Tibial artery (tissue), 4 donors: ENCODE data around the gene CTBP1.

Experiments used
- DNase-seq, 2 donors: peaks; one replicate each; pipeline ENCODE4 v3.0.0-alpha.2; 2019
- H3K27ac ChIP-seq, 2 donors: fragments of 200-600 bp; sonication (generic) in 1 of 2; 1 replicate in 1 of 2; 2 replicates in 1 of 2; pipeline ENCODE4 v1.5.1; 2018 to 2019; ENCODE audit warnings: mild to moderate bottlenecking in 1 of 2
- H3K27me3 ChIP-seq, 2 donors: fragments of 200-600 bp; sonication (generic) in 1 of 2; one replicate each; pipeline versions ENCODE4 v1.5.1 to v1.6.0; 2016 to 2019
- H3K36me3 ChIP-seq, 3 donors: fragments of 200-600 bp; sonication (generic) in 2 of 3; one replicate each; pipeline ENCODE4 v1.5.1; 2016 to 2019; ENCODE audit warnings: mild to moderate bottlenecking in 2 of 3
- H3K4me1 ChIP-seq, 4 donors: fragments of 200-600 bp; sonication (generic) in 2 of 4; 1 replicate in 3 of 4; 2 replicates in 1 of 4; pipeline ENCODE4 v1.5.1; 2016 to 2019
- H3K4me3 ChIP-seq, 2 donors: fragments of 200-600 bp; sonication (generic) in 1 of 2; 1 replicate in 1 of 2; 2 replicates in 1 of 2; pipeline ENCODE4 v1.5.1; 2018 to 2019; ENCODE audit warnings: mild to moderate bottlenecking in 2 of 2
- H3K9me3 ChIP-seq, 3 donors: fragments of 200-600 bp; sonication (generic) in 1 of 3; one replicate each; pipeline ENCODE4 v1.5.1; 2016 to 2019
- intact Hi-C: fragments of 100-400 bp; cut with DNase I; formaldehyde crosslinking; loops from one replicate; pipeline ENCODE4 v1.15.0; 2023; ENCODE audit warnings: low total_unique reads
- TF ChIP-seq, protein P1 (sequence below), 2 experiments: fragments of 200-600 bp in 1 of 2; fragments of 450-650 bp in 1 of 2; IDR thresholded peaks; one replicate each; pipeline ENCODE4 v1.5.1; 2017 to 2019; ENCODE audit warnings: antibody characterized with exemption in 2 of 2, mild to moderate bottlenecking in 1 of 2, moderate library complexity in 1 of 2

Gene CTBP1

GRCh38 chr4:1210971-1211370 lies 38.0 kb downstream of the CTBP1 start:
- H3K9me3 ChIP-seq: no peaks in the 10 kb centered on the region
- DNase-seq: peak in 1 of 2 donors; percentile 17
- TF ChIP-seq, protein P1, sequence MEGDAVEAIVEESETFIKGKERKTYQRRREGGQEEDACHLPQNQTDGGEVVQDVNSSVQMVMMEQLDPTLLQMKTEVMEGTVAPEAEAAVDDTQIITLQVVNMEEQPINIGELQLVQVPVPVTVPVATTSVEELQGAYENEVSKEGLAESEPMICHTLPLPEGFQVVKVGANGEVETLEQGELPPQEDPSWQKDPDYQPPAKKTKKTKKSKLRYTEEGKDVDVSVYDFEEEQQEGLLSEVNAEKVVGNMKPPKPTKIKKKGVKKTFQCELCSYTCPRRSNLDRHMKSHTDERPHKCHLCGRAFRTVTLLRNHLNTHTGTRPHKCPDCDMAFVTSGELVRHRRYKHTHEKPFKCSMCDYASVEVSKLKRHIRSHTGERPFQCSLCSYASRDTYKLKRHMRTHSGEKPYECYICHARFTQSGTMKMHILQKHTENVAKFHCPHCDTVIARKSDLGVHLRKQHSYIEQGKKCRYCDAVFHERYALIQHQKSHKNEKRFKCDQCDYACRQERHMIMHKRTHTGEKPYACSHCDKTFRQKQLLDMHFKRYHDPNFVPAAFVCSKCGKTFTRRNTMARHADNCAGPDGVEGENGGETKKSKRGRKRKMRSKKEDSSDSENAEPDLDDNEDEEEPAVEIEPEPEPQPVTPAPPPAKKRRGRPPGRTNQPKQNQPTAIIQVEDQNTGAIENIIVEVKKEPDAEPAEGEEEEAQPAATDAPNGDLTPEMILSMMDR (IDR thresholded peaks at IDR 0.05): no peak
- H3K4me1 ChIP-seq: peaks cover 10 to 51% (median 48%) of the 10 kb centered on the region in 4 donors
- H3K36me3 ChIP-seq: peaks cover 38 to 46% (median 41%) of the 10 kb centered on the region in 3 donors
- H3K27me3 ChIP-seq: no peaks in the 10 kb centered on the region
- H3K4me3 ChIP-seq: no peak overlapping the region
- intact Hi-C loops: no loop called here
- H3K27ac ChIP-seq: peak overlapping the region; percentile 26 to 75

GRCh38 chr4:1210241-1210841 lies 38.6 kb downstream of the CTBP1 start:
- intact Hi-C loops: no loop called here
- no peak overlapping the region for H3K4me3 ChIP-seq
- H3K27ac ChIP-seq: peak overlapping the region; percentile 69 to 75
- peaks cover 31 to 39% (median 35%) of the 10 kb centered on the region in 3 donors for H3K36me3 ChIP-seq
- H3K4me1 ChIP-seq: peaks cover 10 to 51% (median 48%) of the 10 kb centered on the region in 4 donors
- TF ChIP-seq, protein P1 (IDR thresholded peaks at IDR 0.05): no peak
- H3K27me3 ChIP-seq: no peaks in the 10 kb centered on the region
- no peaks in the 10 kb centered on the region for H3K9me3 ChIP-seq
- DNase-seq: peak; percentile 19 to 63

DNA sequence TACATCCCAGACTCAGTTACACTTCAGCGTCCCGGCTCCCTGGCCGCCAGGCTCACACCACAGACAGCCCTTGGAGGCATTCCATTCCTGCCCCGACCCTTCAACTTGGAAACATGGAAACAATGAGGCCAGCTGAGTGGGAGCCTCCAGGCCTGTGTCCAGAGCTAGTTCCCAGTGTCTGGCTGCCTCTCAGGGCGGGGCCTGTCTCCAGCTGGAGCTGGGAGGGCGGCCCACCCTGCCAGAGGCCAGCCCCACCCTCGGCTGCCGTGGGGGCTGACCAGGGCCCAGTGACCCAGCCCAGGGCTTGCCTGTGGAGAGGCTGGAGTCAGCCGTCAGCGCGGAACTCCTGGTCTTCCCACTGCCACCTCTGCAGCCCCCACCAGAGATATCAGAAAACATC lies 39.1 kb downstream of the CTBP1 start:
- Histone ChIP-seq H3K4me3 (peak overlapping the region in 1 of 2 donors; percentile 7), H3K9me3 (no peaks in the 10 kb centered on the region), H3K27ac (peak overlapping the region; percentile 69 to 75), H3K4me1 (peaks cover 10 to 51% (median 48%) of the 10 kb centered on the region in 4 donors), H3K27me3 (no peaks in the 10 kb centered on the region), H3K36me3 (peaks cover 26 to 34% (median 30%) of the 10 kb centered on the region in 3 donors)
- intact Hi-C loops: no loop called here
- TF ChIP-seq, protein P1 (IDR thresholded peaks at IDR 0.05): no peak
- peak; percentile 79 to 88 for DNase-seq

- H3K9me3 ChIP-seq: no peaks in the 10 kb centered on the region
- intact Hi-C loops: no loop called here
- H3K36me3 ChIP-seq: peaks cover 19 to 27% (median 23%) of the 10 kb centered on the region in 3 donors
- no peaks in the 10 kb centered on the region for H3K27me3 ChIP-seq
- DNase-seq: peak; percentile 20 to 68
- H3K4me1 ChIP-seq: peaks cover 10 to 51% (median 48%) of the 10 kb centered on the region in 4 donors
- H3K27ac ChIP-seq: peak overlapping the region; percentile 69 to 75
- H3K4me3 ChIP-seq: peak overlapping the region in 1 of 2 donors; percentile 7
- TF ChIP-seq, protein P1 (IDR thresholded peaks at IDR 0.05): no peak
Measured at GRCh38 chr4:1208970-1209704, 39.8 kb downstream of the CTBP1 start.

- no peaks in the 10 kb centered on the region for H3K27me3 ChIP-seq
- DNase-seq: peak; percentile 19 to 65
- intact Hi-C loops: no loop called here
- no peaks in the 10 kb centered on the region for H3K9me3 ChIP-seq
- peaks cover 12 to 20% (median 16%) of the 10 kb centered on the region in 3 donors for H3K36me3 ChIP-seq
- TF ChIP-seq, protein P1 (IDR thresholded peaks at IDR 0.05): no peak
- no peak overlapping the region for H3K4me3 ChIP-seq
- H3K4me1 ChIP-seq: peaks cover 10 to 51% (median 48%) of the 10 kb centered on the region in 4 donors
- peak overlapping the region; percentile 69 to 75 for H3K27ac ChIP-seq
Measured at GRCh38 chr4:1208266-1208961, 40.5 kb downstream of the CTBP1 start.
